ENCODE results near the gene PRKG1.

DNA sequence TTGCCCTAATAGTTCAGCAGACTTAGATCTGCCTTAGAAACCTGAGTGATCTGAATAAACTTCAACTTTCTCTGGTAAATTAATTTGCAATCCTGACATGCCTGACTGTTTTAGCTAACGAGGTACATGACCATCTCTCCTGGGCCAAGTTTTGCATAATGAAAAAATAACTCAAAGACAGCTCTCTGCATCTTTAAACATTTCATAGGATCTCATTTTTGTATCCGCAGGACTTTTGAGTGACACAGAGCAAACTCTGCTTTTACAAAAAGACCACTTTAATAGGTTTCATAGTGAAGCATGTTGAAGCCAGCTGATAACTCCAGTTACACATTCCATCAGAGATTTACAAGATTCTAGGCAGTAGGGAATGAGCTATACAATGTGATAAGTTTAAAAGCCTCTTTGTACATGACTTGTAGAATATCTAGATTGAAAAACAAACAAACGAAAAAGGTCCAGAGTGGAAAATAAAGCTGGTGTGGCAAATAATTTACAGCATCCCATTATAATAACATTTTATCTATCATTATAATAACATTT, 2.1 kb downstream of the PRKG1 start:
- TF ChIP-seq, protein P1, sequence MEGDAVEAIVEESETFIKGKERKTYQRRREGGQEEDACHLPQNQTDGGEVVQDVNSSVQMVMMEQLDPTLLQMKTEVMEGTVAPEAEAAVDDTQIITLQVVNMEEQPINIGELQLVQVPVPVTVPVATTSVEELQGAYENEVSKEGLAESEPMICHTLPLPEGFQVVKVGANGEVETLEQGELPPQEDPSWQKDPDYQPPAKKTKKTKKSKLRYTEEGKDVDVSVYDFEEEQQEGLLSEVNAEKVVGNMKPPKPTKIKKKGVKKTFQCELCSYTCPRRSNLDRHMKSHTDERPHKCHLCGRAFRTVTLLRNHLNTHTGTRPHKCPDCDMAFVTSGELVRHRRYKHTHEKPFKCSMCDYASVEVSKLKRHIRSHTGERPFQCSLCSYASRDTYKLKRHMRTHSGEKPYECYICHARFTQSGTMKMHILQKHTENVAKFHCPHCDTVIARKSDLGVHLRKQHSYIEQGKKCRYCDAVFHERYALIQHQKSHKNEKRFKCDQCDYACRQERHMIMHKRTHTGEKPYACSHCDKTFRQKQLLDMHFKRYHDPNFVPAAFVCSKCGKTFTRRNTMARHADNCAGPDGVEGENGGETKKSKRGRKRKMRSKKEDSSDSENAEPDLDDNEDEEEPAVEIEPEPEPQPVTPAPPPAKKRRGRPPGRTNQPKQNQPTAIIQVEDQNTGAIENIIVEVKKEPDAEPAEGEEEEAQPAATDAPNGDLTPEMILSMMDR (IDR thresholded peaks at IDR 0.05; ENCODE audit: insufficient read depth, low read length), result no peak
- TF ChIP-seq, protein P2, sequence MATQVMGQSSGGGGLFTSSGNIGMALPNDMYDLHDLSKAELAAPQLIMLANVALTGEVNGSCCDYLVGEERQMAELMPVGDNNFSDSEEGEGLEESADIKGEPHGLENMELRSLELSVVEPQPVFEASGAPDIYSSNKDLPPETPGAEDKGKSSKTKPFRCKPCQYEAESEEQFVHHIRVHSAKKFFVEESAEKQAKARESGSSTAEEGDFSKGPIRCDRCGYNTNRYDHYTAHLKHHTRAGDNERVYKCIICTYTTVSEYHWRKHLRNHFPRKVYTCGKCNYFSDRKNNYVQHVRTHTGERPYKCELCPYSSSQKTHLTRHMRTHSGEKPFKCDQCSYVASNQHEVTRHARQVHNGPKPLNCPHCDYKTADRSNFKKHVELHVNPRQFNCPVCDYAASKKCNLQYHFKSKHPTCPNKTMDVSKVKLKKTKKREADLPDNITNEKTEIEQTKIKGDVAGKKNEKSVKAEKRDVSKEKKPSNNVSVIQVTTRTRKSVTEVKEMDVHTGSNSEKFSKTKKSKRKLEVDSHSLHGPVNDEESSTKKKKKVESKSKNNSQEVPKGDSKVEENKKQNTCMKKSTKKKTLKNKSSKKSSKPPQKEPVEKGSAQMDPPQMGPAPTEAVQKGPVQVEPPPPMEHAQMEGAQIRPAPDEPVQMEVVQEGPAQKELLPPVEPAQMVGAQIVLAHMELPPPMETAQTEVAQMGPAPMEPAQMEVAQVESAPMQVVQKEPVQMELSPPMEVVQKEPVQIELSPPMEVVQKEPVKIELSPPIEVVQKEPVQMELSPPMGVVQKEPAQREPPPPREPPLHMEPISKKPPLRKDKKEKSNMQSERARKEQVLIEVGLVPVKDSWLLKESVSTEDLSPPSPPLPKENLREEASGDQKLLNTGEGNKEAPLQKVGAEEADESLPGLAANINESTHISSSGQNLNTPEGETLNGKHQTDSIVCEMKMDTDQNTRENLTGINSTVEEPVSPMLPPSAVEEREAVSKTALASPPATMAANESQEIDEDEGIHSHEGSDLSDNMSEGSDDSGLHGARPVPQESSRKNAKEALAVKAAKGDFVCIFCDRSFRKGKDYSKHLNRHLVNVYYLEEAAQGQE (IDR thresholded peaks at IDR 0.05; ENCODE audit: insufficient replicate concordance, low read depth), result no peak
- no peak for TF ChIP-seq POLR2AphosphoS5 (IDR thresholded peaks at IDR 0.05; ENCODE audit: low read depth)

All from HL-60 (cell line).